HEK293 (cell line): ENCODE results near the gene ILRUN.

Source experiments
- CTCF ChIA-PET: fragments of 350-600 bp; formaldehyde crosslinking; extraction: SDS; loops from one replicate; lab custom pipeline; 2021; ENCODE audit warnings: antibody characterized with exemption; lab: Yijun Ruan, JAX
- POLR2A ChIA-PET: fragments of 300-600 bp; formaldehyde crosslinking; extraction: SDS; loops from one replicate; lab custom pipeline; 2020; ENCODE audit warnings: antibody characterized with exemption, inconsistent platforms; lab: Yijun Ruan, JAX
- H3K27ac ChIP-seq: fragments of 200-500 bp; sonication (Bioruptor generic); 2 replicates; pipeline ENCODE4 v1.5.1; 2014; ENCODE audit warnings: low read depth, low read length, control low read depth, inconsistent platforms; ENCODE audit errors: extremely low read depth
- H3K36me3 ChIP-seq, 2 experiments: fragments of 200-500 bp in 1 of 2; sonication (Bioruptor generic) in 1 of 2; 1 replicate in 1 of 2; 2 replicates in 1 of 2; pipeline ENCODE4 v1.5.1; 2014 to 2017; ENCODE audit warnings: inconsistent platforms in 2 of 2, low read length in 2 of 2; ENCODE audit not compliant: control insufficient read depth in 2 of 2, insufficient read depth in 1 of 2
- H3K4me1 ChIP-seq: fragments of 200-500 bp; sonication (Bioruptor generic); 2 replicates; pipeline ENCODE4 v1.5.1; 2014; ENCODE audit warnings: mild to moderate bottlenecking, low read length, inconsistent platforms; ENCODE audit not compliant: control insufficient read depth, insufficient read depth
- H3K4me3 ChIP-seq: 2 replicates; pipeline ENCODE4 v1.5.1; 2011; ENCODE audit warnings: low read depth, mild to moderate bottlenecking, control low read depth, low read length, moderate library complexity
- H3K9me3 ChIP-seq: fragments of 200-500 bp; sonication (Bioruptor generic); 2 replicates; pipeline ENCODE4 v1.5.1; 2014; ENCODE audit warnings: low read depth, low read length, inconsistent platforms; ENCODE audit not compliant: control insufficient read depth, insufficient read depth
- KLF9 ChIP-seq: fragments of 450-650 bp; formaldehyde crosslinking; IDR thresholded peaks from 2 replicates; pipeline ENCODE4 v1.5.1; 2016; ENCODE audit warnings: missing biosample characterization, missing genetic modification characterization, low read depth
- PRDM2 ChIP-seq: fragments of 450-650 bp; formaldehyde crosslinking; IDR thresholded peaks from 2 replicates; pipeline ENCODE4 v1.5.1; 2016; ENCODE audit warnings: missing biosample characterization, missing genetic modification characterization, borderline replicate concordance
- PRDM4 ChIP-seq: fragments of 450-650 bp; formaldehyde crosslinking; IDR thresholded peaks from 2 replicates; pipeline ENCODE4 v1.5.1; 2017; ENCODE audit warnings: missing biosample characterization, missing genetic modification characterization
- SCRT1 ChIP-seq: fragments of 450-650 bp; formaldehyde crosslinking; IDR thresholded peaks from 2 replicates; pipeline ENCODE4 v1.5.1; 2016; ENCODE audit warnings: missing biosample characterization, missing genetic modification characterization, borderline replicate concordance
- SCRT2 ChIP-seq: fragments of 450-650 bp; formaldehyde crosslinking; IDR thresholded peaks from 2 replicates; pipeline ENCODE4 v1.5.1; 2016; ENCODE audit warnings: missing biosample characterization, missing genetic modification characterization
- ZBTB48 ChIP-seq: fragments of 450-650 bp; formaldehyde crosslinking; IDR thresholded peaks from 2 replicates; pipeline ENCODE4 v1.5.1; 2016; ENCODE audit warnings: missing biosample characterization, missing genetic modification characterization
- ZFP41 ChIP-seq: fragments of 450-650 bp; formaldehyde crosslinking; IDR thresholded peaks from 2 replicates; pipeline ENCODE4 v1.5.1; 2016; ENCODE audit warnings: missing biosample characterization, missing genetic modification characterization, borderline replicate concordance
- ZNF302 ChIP-seq: fragments of 450-650 bp; formaldehyde crosslinking; IDR thresholded peaks from 2 replicates; pipeline ENCODE4 v1.5.1; 2016; ENCODE audit warnings: missing biosample characterization, missing genetic modification characterization, low read depth
- ZNF311 ChIP-seq: fragments of 450-650 bp; formaldehyde crosslinking; IDR thresholded peaks from 2 replicates; pipeline ENCODE4 v1.5.1; 2017; ENCODE audit warnings: missing biosample characterization, missing genetic modification characterization, borderline replicate concordance
- ZNF366 ChIP-seq: fragments of 450-650 bp; formaldehyde crosslinking; conservative IDR thresholded peaks from 2 replicates; pipeline ENCODE4 v1.5.1; 2016; ENCODE audit warnings: missing biosample characterization, missing genetic modification characterization
- ZNF398 ChIP-seq: fragments of 450-650 bp; formaldehyde crosslinking; IDR thresholded peaks from 2 replicates; pipeline ENCODE4 v1.5.1; 2017; ENCODE audit warnings: missing biosample characterization, missing genetic modification characterization
- ZNF555 ChIP-seq: fragments of 450-650 bp; formaldehyde crosslinking; conservative IDR thresholded peaks from 2 replicates; pipeline ENCODE4 v1.5.1; 2017; ENCODE audit warnings: missing biosample characterization, mild to moderate bottlenecking, missing genetic modification characterization, inconsistent platforms
- ZNF600 ChIP-seq: fragments of 450-650 bp; formaldehyde crosslinking; IDR thresholded peaks from 2 replicates; pipeline ENCODE4 v1.5.1; 2016; ENCODE audit warnings: missing biosample characterization, missing genetic modification characterization
- ZNF629 ChIP-seq: fragments of 450-650 bp; formaldehyde crosslinking; IDR thresholded peaks from 2 replicates; pipeline ENCODE4 v1.5.1; 2017; ENCODE audit warnings: missing biosample characterization, missing genetic modification characterization
- ZSCAN16 ChIP-seq: fragments of 450-650 bp; formaldehyde crosslinking; IDR thresholded peaks from 2 replicates; pipeline ENCODE4 v1.5.1; 2016; ENCODE audit warnings: missing biosample characterization, missing genetic modification characterization
- TF ChIP-seq, protein P1 (sequence below): fragments of 450-650 bp; formaldehyde crosslinking; IDR thresholded peaks from 2 replicates; pipeline ENCODE4 v1.5.1; 2016; ENCODE audit warnings: missing biosample characterization, missing genetic modification characterization
- TF ChIP-seq, protein P2 (sequence below): fragments of 450-650 bp; formaldehyde crosslinking; IDR thresholded peaks from 2 replicates; pipeline ENCODE4 v1.5.1; 2016; ENCODE audit warnings: missing biosample characterization, missing genetic modification characterization
- TF ChIP-seq, protein P3 (sequence below): fragments of 450-650 bp; formaldehyde crosslinking; IDR thresholded peaks from 2 replicates; pipeline ENCODE4 v1.5.1; 2017; ENCODE audit warnings: missing biosample characterization, missing genetic modification characterization

The ILRUN gene

GRCh38 chr6:34695729-34696188 is 808 bp downstream of the ILRUN start (continued):
- TF ChIP-seq PRDM2 (0 out of 2 replicates have a peak, but pooled peaks have one; percentile 51), ZNF398 (tag by site-specific recombination) (peak; percentile 75), ZBTB48 (tag by site-specific recombination) (no peak), ZNF366 (tag by site-specific recombination) (peak; percentile 59), ZFP41 (no peak), ZNF600 (tag by site-specific recombination) (peak; percentile 30), KLF9 (tag by site-specific recombination) (peak; percentile 23; the same call in 1 of the 2 replicates)
- TF ChIP-seq, protein P1, sequence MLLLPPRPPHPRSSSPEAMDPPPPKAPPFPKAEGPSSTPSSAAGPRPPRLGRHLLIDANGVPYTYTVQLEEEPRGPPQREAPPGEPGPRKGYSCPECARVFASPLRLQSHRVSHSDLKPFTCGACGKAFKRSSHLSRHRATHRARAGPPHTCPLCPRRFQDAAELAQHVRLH (tag by site-specific recombination): 0 out of 2 replicates have a peak, but pooled peaks have one; percentile 3
- TF ChIP-seq, protein P2, sequence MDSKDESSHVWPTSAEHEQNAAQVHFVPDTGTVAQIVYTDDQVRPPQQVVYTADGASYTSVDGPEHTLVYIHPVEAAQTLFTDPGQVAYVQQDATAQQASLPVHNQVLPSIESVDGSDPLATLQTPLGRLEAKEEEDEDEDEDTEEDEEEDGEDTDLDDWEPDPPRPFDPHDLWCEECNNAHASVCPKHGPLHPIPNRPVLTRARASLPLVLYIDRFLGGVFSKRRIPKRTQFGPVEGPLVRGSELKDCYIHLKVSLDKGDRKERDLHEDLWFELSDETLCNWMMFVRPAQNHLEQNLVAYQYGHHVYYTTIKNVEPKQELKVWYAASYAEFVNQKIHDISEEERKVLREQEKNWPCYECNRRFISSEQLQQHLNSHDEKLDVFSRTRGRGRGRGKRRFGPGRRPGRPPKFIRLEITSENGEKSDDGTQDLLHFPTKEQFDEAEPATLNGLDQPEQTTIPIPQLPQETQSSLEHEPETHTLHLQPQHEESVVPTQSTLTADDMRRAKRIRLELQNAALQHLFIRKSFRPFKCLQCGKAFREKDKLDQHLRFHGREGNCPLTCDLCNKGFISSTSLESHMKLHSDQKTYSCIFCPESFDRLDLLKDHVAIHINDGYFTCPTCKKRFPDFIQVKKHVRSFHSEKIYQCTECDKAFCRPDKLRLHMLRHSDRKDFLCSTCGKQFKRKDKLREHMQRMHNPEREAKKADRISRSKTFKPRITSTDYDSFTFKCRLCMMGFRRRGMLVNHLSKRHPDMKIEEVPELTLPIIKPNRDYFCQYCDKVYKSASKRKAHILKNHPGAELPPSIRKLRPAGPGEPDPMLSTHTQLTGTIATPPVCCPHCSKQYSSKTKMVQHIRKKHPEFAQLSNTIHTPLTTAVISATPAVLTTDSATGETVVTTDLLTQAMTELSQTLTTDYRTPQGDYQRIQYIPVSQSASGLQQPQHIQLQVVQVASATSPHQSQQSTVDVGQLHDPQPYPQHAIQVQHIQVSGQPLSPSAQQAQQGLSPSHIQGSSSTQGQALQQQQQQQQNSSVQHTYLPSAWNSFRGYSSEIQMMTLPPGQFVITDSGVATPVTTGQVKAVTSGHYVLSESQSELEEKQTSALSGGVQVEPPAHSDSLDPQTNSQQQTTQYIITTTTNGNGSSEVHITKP (tag by site-specific recombination): peak; percentile 25; the same call in 1 of the 2 replicates
- TF ChIP-seq, all 188 proteins: peak for 11

DNA sequence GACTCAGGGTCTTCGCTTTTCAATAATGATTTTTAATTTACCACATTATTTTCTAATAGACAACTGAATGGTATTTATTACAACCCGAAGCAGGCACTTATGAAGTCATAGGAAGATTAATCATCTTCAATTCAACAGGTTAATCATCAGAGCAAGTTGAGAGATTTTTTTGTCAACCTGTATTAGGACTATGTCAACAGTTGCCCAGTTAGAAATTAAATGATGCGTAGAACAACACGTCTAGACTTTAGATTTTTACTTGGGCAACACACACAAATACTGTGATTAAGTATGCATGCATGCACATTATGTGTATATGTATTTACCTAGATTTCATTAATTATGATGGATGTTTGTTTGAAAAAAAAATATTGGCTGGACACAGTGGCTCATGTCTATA is 4.3 kb downstream of the ILRUN start:
- POLR2A ChIA-PET: interaction anchor here (2.5 kb wide), 1 partner anchor 65 kb away, joined by 6 read pairs; the partner anchor contains the start of gene SNRPC

More for the DNA sequence above, 4.3 kb downstream of the ILRUN start:
- Histone ChIP-seq H3K27ac (no peak overlapping the region), H3K4me3 (no peak overlapping the region), H3K36me3 (peaks cover 2 to 13% of the 10 kb centered on the region in 2 experiments; a peak in 2 of 3 replicates), H3K4me1 (peaks cover 3% of the 10 kb centered on the region; the same call in 1 of the 2 replicates), H3K9me3 (no peaks in the 10 kb centered on the region)
- CTCF ChIA-PET: interaction anchor here (0.7 to 1.3 kb wide), 2 partner anchors 9 to 179 kb away, joined by 4 read pairs; no protein-coding TSS in a partner anchor
- TF ChIP-seq ZNF629 (tag by site-specific recombination): 0 out of 2 replicates have a peak, but pooled peaks have one; percentile 12
- peak; percentile 94 for TF ChIP-seq SCRT2
- TF ChIP-seq SCRT1 (tag by site-specific recombination): peak; percentile 59; the same call in 1 of the 2 replicates
- TF ChIP-seq PRDM4: no peak
- TF ChIP-seq, protein P3, sequence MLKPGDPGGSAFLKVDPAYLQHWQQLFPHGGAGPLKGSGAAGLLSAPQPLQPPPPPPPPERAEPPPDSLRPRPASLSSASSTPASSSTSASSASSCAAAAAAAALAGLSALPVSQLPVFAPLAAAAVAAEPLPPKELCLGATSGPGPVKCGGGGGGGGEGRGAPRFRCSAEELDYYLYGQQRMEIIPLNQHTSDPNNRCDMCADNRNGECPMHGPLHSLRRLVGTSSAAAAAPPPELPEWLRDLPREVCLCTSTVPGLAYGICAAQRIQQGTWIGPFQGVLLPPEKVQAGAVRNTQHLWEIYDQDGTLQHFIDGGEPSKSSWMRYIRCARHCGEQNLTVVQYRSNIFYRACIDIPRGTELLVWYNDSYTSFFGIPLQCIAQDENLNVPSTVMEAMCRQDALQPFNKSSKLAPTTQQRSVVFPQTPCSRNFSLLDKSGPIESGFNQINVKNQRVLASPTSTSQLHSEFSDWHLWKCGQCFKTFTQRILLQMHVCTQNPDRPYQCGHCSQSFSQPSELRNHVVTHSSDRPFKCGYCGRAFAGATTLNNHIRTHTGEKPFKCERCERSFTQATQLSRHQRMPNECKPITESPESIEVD (tag by site-specific recombination): peak; percentile 78
- TF ChIP-seq ZNF311 (tag by site-specific recombination): no peak
- no peak for TF ChIP-seq ZNF555 (tag by site-specific recombination)
- no peak for TF ChIP-seq ZSCAN16 (tag by site-specific recombination)
- TF ChIP-seq ZNF302: no peak
- TF ChIP-seq ZFP41: no peak
- TF ChIP-seq ZNF366 (tag by site-specific recombination): 0 out of 2 replicates have a peak, but pooled peaks have one; percentile 19
